ENCODE measurements around the gene RPS2.

Gene RPS2

GRCh38 chr16:1992704-1993317 lies 28.2 kb upstream of the RPS2 start:
- ChIA-PET POLR2A (interaction anchor here (0.9 to 3.3 kb wide), 3 partner anchors 28 to 163 kb away, joined by 4 to 22 read pairs (median 6); partner anchors contain the start of genes RPS2 and TRAF7), CTCF (interaction anchor here (7.3 kb wide), 1 partner anchor 11 kb away, joined by 63 read pairs; no protein-coding TSS in a partner anchor)
- TF ChIP-seq CTCF (IDR thresholded peaks at IDR 0.05; ENCODE audit: control extremely low read depth, extremely low read depth, low read depth, missing control alignments) = no peak
- DNase-seq (ENCODE audit: extremely low spot score) = no peak

GRCh38 chr16:1991948-1992703 lies 27.5 kb upstream of the RPS2 start:
- DNase-seq (ENCODE audit: extremely low spot score) = peak; percentile 100
- POLR2A ChIA-PET = interaction anchor here (0.9 to 3.3 kb wide), 3 partner anchors 27 to 163 kb away, joined by 4 to 22 read pairs (median 6); partner anchors contain the start of genes RPS2 and TRAF7
- CTCF ChIA-PET = interaction anchor here (7.3 kb wide), 1 partner anchor 11 kb away, joined by 63 read pairs; no protein-coding TSS in a partner anchor
- no peak for TF ChIP-seq CTCF (IDR thresholded peaks at IDR 0.05; ENCODE audit: control extremely low read depth, extremely low read depth, low read depth, missing control alignments)

GRCh38 chr16:1991588-1991947 lies 26.9 kb upstream of the RPS2 start:
- CTCF ChIA-PET = interaction anchor here (7.3 kb wide), 1 partner anchor 12 kb away, joined by 63 read pairs; no protein-coding TSS in a partner anchor
- POLR2A ChIA-PET = interaction anchor here (0.9 to 3.3 kb wide), 5 partner anchors 11 to 164 kb away, joined by 3 to 22 read pairs (median 6); partner anchors contain the start of genes RPS2 and TRAF7
- no peak for TF ChIP-seq CTCF (IDR thresholded peaks at IDR 0.05; ENCODE audit: control extremely low read depth, extremely low read depth, low read depth, missing control alignments)
- no peak for DNase-seq (ENCODE audit: extremely low spot score)

GRCh38 chr16:1991135-1991551 lies 26.5 kb upstream of the RPS2 start:
- POLR2A ChIA-PET = interaction anchor here (0.5 to 3.3 kb wide), 4 partner anchors 11 to 259 kb away, joined by 3 to 22 read pairs (median 8); partner anchors contain the start of genes RPS2 and TRAF7
- DNase-seq (ENCODE audit: extremely low spot score) = peak; percentile 66
- CTCF ChIA-PET = interaction anchor here (1.1 to 7.3 kb wide), 2 partner anchors 12 to 128 kb away, joined by 3 to 63 read pairs; no protein-coding TSS in a partner anchor
- no peak for TF ChIP-seq CTCF (IDR thresholded peaks at IDR 0.05; ENCODE audit: control extremely low read depth, extremely low read depth, low read depth, missing control alignments)

- CTCF ChIA-PET = interaction anchor here (1.1 to 7.3 kb wide), 2 partner anchors 13 to 128 kb away, joined by 3 to 63 read pairs; no protein-coding TSS in a partner anchor
These were observed 25.9 kb upstream of the RPS2 start for GRCh38 chr16:1990351-1991134.

More at GRCh38 chr16:1990351-1991134, 25.9 kb upstream of the RPS2 start:
- POLR2A ChIA-PET = interaction anchor here (0.5 to 3.3 kb wide), 5 partner anchors 10 to 260 kb away, joined by 3 to 22 read pairs (median 8); partner anchors contain the start of genes RPS2 and TRAF7
- TF ChIP-seq CTCF (IDR thresholded peaks at IDR 0.05; ENCODE audit: control extremely low read depth, extremely low read depth, low read depth, missing control alignments) = no peak
- no peak for DNase-seq (ENCODE audit: extremely low spot score)

All from GM10248 (cell line).